ENCODE results near the gene ZSCAN30. TPM values are rescaled to one million over a fixed set of nuclear protein-coding genes. Genes with fewer than 3 reads are reported as not detected.

ZSCAN30 gene
- total and polyA plus RNA-seq, 9 of the 15 experiments (the other 6 are each of a cell fraction or from before 2014, with no cell fraction given) = 4.6 to 13.6 (median 10.8) TPM

- Histone ChIP-seq H3K4me1 (replicated peaks in 1 of 2; ENCODE audit: control insufficient read depth in 2 of 2, insufficient read depth in 2 of 2, low read length in 2 of 2) (no peaks in the 10 kb centered on the region), H3K27ac (ENCODE audit: extremely low read depth, low read depth, low read length) (no peak overlapping the region), H3K27me3 (ENCODE audit: control insufficient read depth in 2 of 2, insufficient read depth in 2 of 2, low read length in 2 of 2) (no peaks in the 10 kb centered on the region), H3K9me1 (ENCODE audit: control insufficient read depth, insufficient read depth, low read length) (no peaks in the 10 kb centered on the region), H3K4me2 (ENCODE audit: insufficient read depth, low read length) (no peak overlapping the region), H3K79me2 (ENCODE audit: control insufficient read depth, insufficient read depth, low read length) (no peaks in the 10 kb centered on the region), H3K4me3 (no peak overlapping the region), H4K20me1 (replicated peaks; ENCODE audit: control insufficient read depth, insufficient read depth, low read length) (no peaks in the 10 kb centered on the region), H2AFZ (ENCODE audit: low read depth, low read length) (no peak overlapping the region), H3K36me3 (ENCODE audit: control insufficient read depth, insufficient read depth, low read length) (no peaks in the 10 kb centered on the region), H3K9me3 (replicated peaks; ENCODE audit: control insufficient read depth, insufficient read depth, low read depth, low read length) (no peaks in the 10 kb centered on the region), H3K9ac (ENCODE audit: insufficient read depth in 1 of 2, low read depth in 2 of 2, low read length in 2 of 2) (no peak overlapping the region)
- intact Hi-C loops (cut with micrococcal nuclease) = no loop called here
- 10% methylated on average over 3 of the region's 3 CpGs for WGBS (ENCODE audit: insufficient coverage, low coverage, missing lambda C conversion rate)
- CTCF ChIA-PET (ENCODE audit: low intra/inter-chr PET ratio) = no interaction called here
- BruUV-seq (replicated peaks) = no TSS peak
- no peak for DNase-seq (ENCODE audit: extremely low read depth in 1 of 4, low spot score in 3 of 4)
- no peak for ATAC-seq
- in situ Hi-C loops (cut with MboI) = no loop called here
- FAIRE-seq = no peak
- POLR2A ChIA-PET = interaction anchor here (0.9 kb wide), 1 partner anchor 39 kb away, joined by 3 read pairs; no protein-coding TSS in a partner anchor
- TF ChIP-seq OTX1 (CRISPR knock-in tag; IDR thresholded peaks at IDR 0.05) (no peak), MCM5 (IDR thresholded peaks at IDR 0.05; ENCODE audit: low read depth) (no peak), TARDBP (IDR thresholded peaks at IDR 0.05) (no peak), STAT5A (IDR thresholded peaks at IDR 0.05; ENCODE audit: borderline replicate concordance, low read length) (no peak), HIVEP1 (CRISPR knock-in tag; IDR thresholded peaks at IDR 0.05) (no peak), SRSF3 (IDR thresholded peaks at IDR 0.05; ENCODE audit: insufficient read depth, low read length) (no peak), RBM34 (IDR thresholded peaks at IDR 0.05; ENCODE audit: borderline replicate concordance, insufficient read depth, low read length) (no peak), BCLAF1 (IDR thresholded peaks at IDR 0.05; ENCODE audit: borderline replicate concordance in 1 of 2, control insufficient read depth in 1 of 2, low read depth in 2 of 2, low read length in 1 of 2) (no peak), ADNP (tag; IDR thresholded peaks at IDR 0.05) (no peak), SIX5 (IDR thresholded peaks at IDR 0.05; ENCODE audit: borderline replicate concordance in 1 of 2, insufficient read depth in 1 of 2, low read depth in 1 of 2, low read length in 2 of 2) (no peak), TFAM (CRISPR knock-in tag; conservative IDR thresholded peaks at IDR 0.05) (no peak), PATZ1 (CRISPR knock-in tag; IDR thresholded peaks at IDR 0.05; ENCODE audit: borderline replicate concordance) (no peak), HBP1 (CRISPR knock-in tag; IDR thresholded peaks at IDR 0.05) (no peak), MNT (conservative IDR thresholded peaks at IDR 0.05) (no peak), FOXP1 (CRISPR knock-in tag; IDR thresholded peaks at IDR 0.05) (no peak)
These were observed 87.0 kb downstream of the ZSCAN30 start for GRCh38 chr18:35203067-35203466.

All from K562 (cell line).